Keratinocyte (primary cell): ENCODE results near the gene UQCC2. TPM values are rescaled to one million over a fixed set of nuclear protein-coding genes. Genes with fewer than 3 reads are reported as not detected.
A peak's percentile ranks its signal among the peaks of the same experiment; 100 is the strongest.

Source experiments
- DNase-seq: peaks from one replicate; pipeline ENCODE4 v3.0.0-alpha.2; 2011; ENCODE audit warnings: low read depth, missing footprints, low spot score
- FAIRE-seq: peaks from 2 replicates; lab custom pipeline; 2011; peaks lifted over from hg19 to GRCh38; lab: Jason Lieb, UNC
- H2AFZ ChIP-seq: 2 replicates; pipeline ENCODE4 v1.6.0; 2012; ENCODE audit warnings: low read length, control low read depth, inconsistent platforms; ENCODE audit not compliant: control insufficient read depth
- H3K27ac ChIP-seq: 2 replicates; pipeline ENCODE4 v1.5.1; 2011; ENCODE audit warnings: low read length; ENCODE audit not compliant: control insufficient read depth, insufficient read depth
- H3K27me3 ChIP-seq: 3 replicates; pipeline ENCODE4 v1.6.0; 2011; ENCODE audit warnings: low read length; ENCODE audit not compliant: control insufficient read depth, insufficient read depth; ENCODE audit errors: extremely low read depth
- H3K36me3 ChIP-seq, 2 experiments: 2 replicates in 1 of 2; 3 replicates in 1 of 2; pipeline ENCODE4 v1.5.1; 2011; ENCODE audit warnings: low read length in 2 of 2, mild to moderate bottlenecking in 1 of 2; ENCODE audit not compliant: control insufficient read depth in 2 of 2, insufficient read depth in 2 of 2; ENCODE audit errors: extremely low read depth in 1 of 2
- H3K4me1 ChIP-seq: 3 replicates; pipeline ENCODE4 v1.5.1; 2011; ENCODE audit warnings: low read length; ENCODE audit not compliant: control insufficient read depth, insufficient read depth; ENCODE audit errors: extremely low read depth
- H3K4me2 ChIP-seq: 3 replicates; pipeline ENCODE4 v1.6.0; 2011; ENCODE audit warnings: low read depth, low read length; ENCODE audit not compliant: control insufficient read depth, insufficient read depth; ENCODE audit errors: extremely low read depth
- H3K4me3 ChIP-seq, 3 experiments: fragments of 200-600 bp in 1 of 3; sonication (generic) in 1 of 3; 2 replicates in 2 of 3; 3 replicates in 1 of 3; pipeline ENCODE4 v1.5.1; 2011 to 2016; ENCODE audit warnings: low read length in 3 of 3, mild to moderate bottlenecking in 3 of 3, control low read depth in 2 of 3, inconsistent platforms in 1 of 3, low read depth in 1 of 3, mixed read lengths in 1 of 3, mixed run types in 1 of 3, moderate library complexity in 1 of 3; ENCODE audit not compliant: control insufficient read depth in 2 of 3, insufficient read depth in 2 of 3; ENCODE audit errors: extremely low read depth in 1 of 3
- H3K79me2 ChIP-seq: 2 replicates; pipeline ENCODE4 v1.6.0; 2012; ENCODE audit warnings: low read length; ENCODE audit not compliant: control insufficient read depth, insufficient read depth
- H3K9ac ChIP-seq: 3 replicates; pipeline ENCODE4 v1.6.0; 2011; ENCODE audit warnings: low read length; ENCODE audit not compliant: control insufficient read depth, insufficient read depth; ENCODE audit errors: extremely low read depth
- H3K9me1 ChIP-seq: 3 replicates; pipeline ENCODE4 v1.6.0; 2011; ENCODE audit warnings: low read length; ENCODE audit not compliant: control insufficient read depth, insufficient read depth; ENCODE audit errors: extremely low read depth
- H3K9me3 ChIP-seq: 2 replicates; pipeline ENCODE4 v1.5.1; 2012; ENCODE audit warnings: low read depth, low read length; ENCODE audit not compliant: control insufficient read depth
- H4K20me1 ChIP-seq: 3 replicates; pipeline ENCODE4 v1.6.0; 2011; ENCODE audit warnings: low read length; ENCODE audit not compliant: control insufficient read depth, insufficient read depth; ENCODE audit errors: extremely low read depth
- EZH2 ChIP-seq: IDR thresholded peaks from one replicate; pipeline ENCODE4 v1.6.1; 2012; ENCODE audit warnings: inconsistent platforms, mild to moderate bottlenecking, low read length, moderate library complexity
- dilution Hi-C: fragments of 300-500 bp; cut with MboI; formaldehyde crosslinking; loops from one replicate; pipeline ENCODE4 v1.7.0; 2020; ENCODE audit warnings: low sequenced_read_pairs; ENCODE audit not compliant: extremely low pct_ligation_motif_present
- polyA plus RNA-seq, 5 experiments: library from polyadenylated mRNA; depleted of rRNA in 3 of 5; stranded (reverse) in 3 of 5; stranded (forward) in 1 of 5; unstranded in 1 of 5; fragments of >200 nt; gene quantifications; 1 replicate in 1 of 5; 2 replicates in 3 of 5; 3 replicates in 1 of 5; pipeline versions ENCODE4 v1.2.1 to v1.2.3, GENCODE V29; 2011 to 2012; ENCODE audit warnings: missing spikeins in 2 of 5, low read depth in 1 of 5, low replicate concordance in 1 of 5
- TF ChIP-seq, protein P1 (sequence below), 3 experiments: IDR thresholded peaks in 1 of 3; conservative IDR thresholded peaks in 1 of 3; optimal IDR thresholded peaks in 1 of 3; 2 replicates in 2 of 3; 3 replicates in 1 of 3; pipeline versions ENCODE3 to v1.5.1; 2011; ENCODE audit warnings: low read length in 3 of 3, mild to moderate bottlenecking in 3 of 3, moderate library complexity in 2 of 3, control low read depth in 1 of 3, inconsistent platforms in 1 of 3; ENCODE audit not compliant: insufficient read depth in 2 of 3; ENCODE audit errors: extremely low read depth in 1 of 3

The UQCC2 gene
- polyA plus RNA-seq, 1 donor (not counting 4 experiments of a cell fraction or from before 2014, with no cell fraction given): 76.7 TPM

- no peaks in the 10 kb centered on the region for H3K27me3 ChIP-seq
- DNase-seq: no peak
- H3K9ac ChIP-seq: peak overlapping the region; percentile 30
- H2AFZ ChIP-seq: no peak overlapping the region
- H3K27ac ChIP-seq: peak overlapping the region; percentile 37
- peak overlapping the region; percentile 20 for H3K4me2 ChIP-seq
- H3K9me1 ChIP-seq: no peaks in the 10 kb centered on the region
- H3K4me3 ChIP-seq: no peak overlapping the region
- TF ChIP-seq, protein P1, sequence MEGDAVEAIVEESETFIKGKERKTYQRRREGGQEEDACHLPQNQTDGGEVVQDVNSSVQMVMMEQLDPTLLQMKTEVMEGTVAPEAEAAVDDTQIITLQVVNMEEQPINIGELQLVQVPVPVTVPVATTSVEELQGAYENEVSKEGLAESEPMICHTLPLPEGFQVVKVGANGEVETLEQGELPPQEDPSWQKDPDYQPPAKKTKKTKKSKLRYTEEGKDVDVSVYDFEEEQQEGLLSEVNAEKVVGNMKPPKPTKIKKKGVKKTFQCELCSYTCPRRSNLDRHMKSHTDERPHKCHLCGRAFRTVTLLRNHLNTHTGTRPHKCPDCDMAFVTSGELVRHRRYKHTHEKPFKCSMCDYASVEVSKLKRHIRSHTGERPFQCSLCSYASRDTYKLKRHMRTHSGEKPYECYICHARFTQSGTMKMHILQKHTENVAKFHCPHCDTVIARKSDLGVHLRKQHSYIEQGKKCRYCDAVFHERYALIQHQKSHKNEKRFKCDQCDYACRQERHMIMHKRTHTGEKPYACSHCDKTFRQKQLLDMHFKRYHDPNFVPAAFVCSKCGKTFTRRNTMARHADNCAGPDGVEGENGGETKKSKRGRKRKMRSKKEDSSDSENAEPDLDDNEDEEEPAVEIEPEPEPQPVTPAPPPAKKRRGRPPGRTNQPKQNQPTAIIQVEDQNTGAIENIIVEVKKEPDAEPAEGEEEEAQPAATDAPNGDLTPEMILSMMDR (optimal IDR thresholded peaks at IDR 0.05 in 1 of 3, IDR thresholded peaks at IDR 0.05 in 1 of 3, conservative IDR thresholded peaks at IDR 0.05 in 1 of 3; ENCODE audit: extremely low read depth in 1 of 3, insufficient read depth in 2 of 3, low read length in 3 of 3): no peak
- no peak for TF ChIP-seq EZH2
- H3K9me3 ChIP-seq: no peaks in the 10 kb centered on the region
- dilution Hi-C loops: no loop called here
- peaks cover 52% of the 10 kb centered on the region for H3K4me1 ChIP-seq
- peaks cover 6% of the 10 kb centered on the region for H4K20me1 ChIP-seq
- no peaks in the 10 kb centered on the region for H3K79me2 ChIP-seq
- FAIRE-seq: no peak
- H3K36me3 ChIP-seq: peaks cover 22 to 47% of the 10 kb centered on the region in 2 experiments
Measured at GRCh38 chr6:33699131-33699530, 12.4 kb downstream of the UQCC2 start.

- dilution Hi-C loops: no loop called here
- no peak overlapping the region for H3K4me3 ChIP-seq
- TF ChIP-seq, protein P1 (optimal IDR thresholded peaks at IDR 0.05 in 1 of 3, IDR thresholded peaks at IDR 0.05 in 1 of 3, conservative IDR thresholded peaks at IDR 0.05 in 1 of 3; ENCODE audit: extremely low read depth in 1 of 3, insufficient read depth in 2 of 3, low read length in 3 of 3): no peak
- no peak for TF ChIP-seq EZH2
- H2AFZ ChIP-seq: no peak overlapping the region
- H3K4me2 ChIP-seq: peak overlapping the region; percentile 20
- H3K79me2 ChIP-seq: no peaks in the 10 kb centered on the region
- no peaks in the 10 kb centered on the region for H3K27me3 ChIP-seq
- H3K9ac ChIP-seq: no peak overlapping the region
- peaks cover 58% of the 10 kb centered on the region for H3K4me1 ChIP-seq
- peaks cover 6% of the 10 kb centered on the region for H4K20me1 ChIP-seq
- H3K27ac ChIP-seq: peak overlapping the region; percentile 37
- H3K9me1 ChIP-seq: no peaks in the 10 kb centered on the region
- no peaks in the 10 kb centered on the region for H3K9me3 ChIP-seq
- DNase-seq (no peak), FAIRE-seq (no peak)
- H3K36me3 ChIP-seq: peaks cover 25 to 49% of the 10 kb centered on the region in 2 experiments
Measured at GRCh38 chr6:33698494-33698893, 13.0 kb downstream of the UQCC2 start.
